Esophagus (tissue), 2 donors: ENCODE results near the gene EMC6. TPM values are rescaled to one million over a fixed set of nuclear protein-coding genes. Genes with fewer than 3 reads are reported as not detected.
"Not testable (repeated sequence)": the region's sequence is repeated elsewhere in the genome, so short reads cannot be mapped to it uniquely, and the experiment has no call there.

Source experiments
- H3K27ac ChIP-seq, 2 donors: one replicate each; pipeline ENCODE4 v1.5.1; 2013; ENCODE audit warnings: low read depth in 2 of 2, mild to moderate bottlenecking in 2 of 2, inconsistent platforms in 1 of 2, low read length in 1 of 2, moderate library complexity in 1 of 2
- H3K27me3 ChIP-seq, 2 donors: one replicate each; pipeline ENCODE4 v1.6.1; 2013; ENCODE audit warnings: low read length in 2 of 2, control low read depth in 1 of 2, mild to moderate bottlenecking in 1 of 2; ENCODE audit not compliant: insufficient read depth in 2 of 2, control insufficient read depth in 1 of 2
- H3K36me3 ChIP-seq, 2 donors: one replicate each; pipeline ENCODE4 v1.6.1; 2013; ENCODE audit warnings: low read length in 1 of 2; ENCODE audit not compliant: control insufficient read depth in 2 of 2, insufficient read depth in 2 of 2
- H3K4me1 ChIP-seq, 2 donors: one replicate each; pipeline ENCODE4 v1.6.1; 2013; ENCODE audit warnings: low read length in 1 of 2; ENCODE audit not compliant: control insufficient read depth in 2 of 2, insufficient read depth in 2 of 2
- H3K4me3 ChIP-seq, 2 donors: one replicate each; pipeline ENCODE4 v1.5.1; 2013; ENCODE audit warnings: low read length in 2 of 2, mild to moderate bottlenecking in 2 of 2, low read depth in 1 of 2, moderate library complexity in 1 of 2
- H3K9me3 ChIP-seq, 2 donors: one replicate each; pipeline ENCODE4 v1.6.1; 2013; ENCODE audit warnings: mild to moderate bottlenecking in 2 of 2, low read depth in 1 of 2, low read length in 1 of 2, moderate library complexity in 1 of 2; ENCODE audit not compliant: control insufficient read depth in 2 of 2, insufficient read depth in 1 of 2
- WGBS, 2 donors: extraction: QIAGEN DNeasy Blood & Tissue Kit; methylation state at CpG; one replicate each; pipeline ENCODE4 v1.1.7; 2013; 5-methylcytosine and 5-hydroxymethylcytosine counted together
- polyA plus RNA-seq, 2 donors: library from polyadenylated mRNA; stranded (reverse); fragments of 200-250 nt; gene quantifications; one replicate each; pipeline ENCODE4 v1.2.3, GENCODE V29; 2013
- donor health status: healthy with polysubstance abuse.
- donor health status: Bipolar disorder and iron deficiency.

Gene EMC6
- polyA plus RNA-seq, 2 donors = 50.6 to 73.3 TPM

DNA sequence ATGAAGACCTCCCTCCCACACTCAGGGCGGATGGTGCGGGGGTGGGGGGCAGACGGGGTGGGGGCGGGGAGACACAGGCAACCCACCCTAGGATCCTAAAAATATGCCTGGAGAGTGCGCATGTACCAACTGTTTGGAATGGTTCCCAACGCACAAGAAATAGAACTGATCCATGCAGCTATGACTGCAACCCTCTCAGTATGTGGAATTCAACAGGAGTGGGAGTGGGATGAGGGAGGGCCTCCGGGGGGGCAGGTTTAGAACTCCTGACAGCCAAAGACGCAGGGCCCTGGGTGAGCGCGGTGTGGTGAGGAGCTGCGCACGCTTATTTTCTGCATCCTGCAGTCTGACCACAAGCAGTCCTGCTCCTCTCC, 28.5 kb downstream of the EMC6 start:
- peaks cover 13 to 14% of the 10 kb centered on the region in 2 donors for H3K4me1 ChIP-seq
- H3K27me3 ChIP-seq = peaks cover 0 to 6% of the 10 kb centered on the region in 2 donors
- no peaks in the 10 kb centered on the region for H3K36me3 ChIP-seq
- no peak overlapping the region for H3K4me3 ChIP-seq
- peaks cover 0 to 8% of the 10 kb centered on the region in 2 donors for H3K9me3 ChIP-seq
- no peak overlapping the region for H3K27ac ChIP-seq
- 52 to 54% methylated on average over 12 of the region's 12 CpGs for WGBS, 2 donors

DNA sequence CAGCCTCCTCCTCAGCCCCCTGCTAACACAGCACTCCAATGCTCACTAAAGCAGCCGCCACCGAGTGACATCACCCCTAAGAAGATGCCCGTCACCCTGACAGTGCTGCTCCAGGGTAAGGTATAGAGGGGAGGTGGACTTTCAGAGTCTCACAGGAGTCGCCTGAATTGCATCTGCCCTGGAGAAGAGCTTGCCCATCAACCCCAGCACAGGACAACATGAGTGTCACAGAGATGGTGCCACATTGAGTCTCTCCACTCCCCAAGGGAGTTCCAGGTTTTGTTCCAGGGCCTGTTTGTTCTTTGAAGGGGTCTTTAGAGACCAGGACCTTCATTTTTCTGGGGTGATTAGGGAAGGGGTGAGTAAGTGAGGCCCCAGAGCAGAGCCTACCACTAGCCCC, 29.5 kb downstream of the EMC6 start:
- Histone ChIP-seq H3K27me3 (peaks cover 0 to 6% of the 10 kb centered on the region in 2 donors), H3K9me3 (peaks cover 0 to 8% of the 10 kb centered on the region in 2 donors), H3K36me3 (no peaks in the 10 kb centered on the region), H3K4me1 (peaks cover 13 to 14% of the 10 kb centered on the region in 2 donors), H3K4me3 (no peak overlapping the region), H3K27ac (no peak overlapping the region)
- 83 to 84% methylated on average over 4 of the region's 4 CpGs for WGBS, 2 donors

DNA sequence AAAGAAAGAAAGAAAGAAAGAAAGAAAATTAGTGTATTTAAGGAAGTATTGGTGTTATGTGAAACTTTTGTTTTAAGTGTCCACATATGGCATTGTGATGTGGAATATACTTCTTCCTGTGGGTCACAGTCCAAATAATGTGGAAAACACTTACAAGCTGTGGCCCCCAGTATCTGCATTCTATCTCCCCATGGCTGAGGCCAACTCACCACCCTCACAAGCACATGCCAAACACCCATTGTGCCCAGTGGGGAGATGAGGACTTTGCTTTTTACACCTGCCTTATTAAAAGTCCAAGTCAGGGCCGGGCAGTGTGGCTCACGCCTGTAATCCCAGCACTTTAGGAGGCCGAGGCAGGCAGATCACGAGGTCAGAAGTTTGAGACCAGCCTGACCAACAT, 31.3 kb downstream of the EMC6 start:
- 79 to 92% methylated on average over 4 of the region's 4 CpGs for WGBS, 2 donors
- peaks cover 0 to 8% of the 10 kb centered on the region in 2 donors for H3K9me3 ChIP-seq
- H3K36me3 ChIP-seq = no peaks in the 10 kb centered on the region
- H3K27me3 ChIP-seq = peaks cover 0 to 3% of the 10 kb centered on the region in 2 donors
- H3K4me3 ChIP-seq = no peak overlapping the region
- no peak overlapping the region for H3K27ac ChIP-seq
- peaks cover 12 to 14% of the 10 kb centered on the region in 2 donors for H3K4me1 ChIP-seq

DNA sequence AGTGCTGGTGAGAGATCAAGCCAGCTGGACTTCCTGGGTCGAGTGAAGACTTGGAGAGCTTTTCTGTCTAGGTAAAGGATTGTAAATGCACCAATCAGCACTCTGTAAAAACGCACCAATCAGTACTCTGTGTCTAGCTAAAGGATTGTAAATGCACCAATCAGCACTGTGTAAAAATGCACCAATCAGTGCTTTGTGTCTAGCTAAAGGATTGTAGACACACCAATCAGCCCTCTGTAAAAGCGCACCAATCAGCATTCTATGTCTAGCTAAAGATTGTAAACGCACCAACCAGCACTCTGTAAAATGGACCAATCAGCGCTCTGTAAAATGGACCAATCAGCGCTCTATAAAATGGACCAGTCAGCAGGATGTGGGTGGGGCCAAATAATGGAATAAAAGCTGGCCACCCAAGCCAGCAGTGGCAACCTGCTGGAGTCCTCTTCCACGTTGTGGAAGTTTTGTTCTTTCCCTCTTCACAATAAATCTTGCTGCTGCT, 33.5 kb downstream of the EMC6 start:
- H3K4me3 ChIP-seq, H3K4me1 ChIP-seq, H3K9me3 ChIP-seq, H3K27ac ChIP-seq, H3K27me3 ChIP-seq, H3K36me3 ChIP-seq: not testable (repeated sequence)
- WGBS, 2 donors = 86 to 90% methylated on average over 7 of the region's 7 CpGs

DNA sequence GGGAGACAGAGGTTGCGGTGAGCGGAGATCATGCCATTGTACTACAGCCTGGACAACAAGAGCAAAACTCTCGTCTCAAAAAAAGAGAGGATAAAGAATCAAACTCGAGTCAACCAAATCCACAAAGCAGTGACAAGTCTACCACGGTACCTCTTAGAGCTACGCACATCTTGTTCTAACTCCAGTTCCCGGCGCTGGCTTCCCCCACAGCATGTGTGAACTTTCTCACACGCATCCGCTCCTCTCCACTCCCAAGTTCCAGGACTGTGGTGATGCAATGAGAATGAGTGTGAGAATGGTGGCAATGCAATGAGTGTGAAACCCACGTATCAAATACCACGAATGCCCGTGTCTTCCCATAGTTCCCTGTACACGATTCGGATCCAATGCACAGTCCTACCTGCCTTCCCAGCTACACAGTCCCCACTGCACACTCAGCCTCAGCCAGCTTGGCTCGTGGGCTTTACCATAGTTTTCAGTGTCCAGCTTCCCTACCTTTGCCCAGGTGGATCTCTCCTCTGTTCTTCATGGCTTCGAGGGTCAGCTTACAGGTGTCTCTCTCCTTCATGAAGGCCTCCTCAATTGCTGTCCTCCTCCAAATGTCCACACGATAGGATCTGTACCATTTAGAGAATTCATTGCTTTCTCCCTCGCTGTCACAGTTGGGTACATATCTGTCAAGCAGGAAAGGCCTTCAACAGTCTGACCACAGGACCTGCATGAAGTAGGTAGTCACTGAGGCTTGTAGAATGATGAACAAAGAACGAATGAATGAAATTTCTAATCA, 36.5 kb downstream of the EMC6 start:
- no peak overlapping the region for H3K4me3 ChIP-seq
- WGBS, 2 donors = 84 to 86% methylated on average over 20 of the region's 20 CpGs

DNA sequence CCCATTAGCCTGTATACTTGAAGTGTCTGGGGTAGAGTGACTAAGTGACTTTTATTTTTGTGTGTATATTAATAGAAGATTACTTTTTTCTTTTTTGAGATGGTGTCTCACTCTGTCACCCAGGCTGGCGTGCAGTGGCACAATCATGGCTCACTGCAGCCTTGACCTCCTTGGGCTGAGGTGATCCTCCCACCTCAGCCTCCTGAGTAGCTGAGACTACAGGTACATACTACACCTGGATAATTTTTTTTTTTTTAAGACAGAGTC, 37.0 kb downstream of the EMC6 start:
- not testable (repeated sequence) for H3K9me3 ChIP-seq, H3K27ac ChIP-seq, H3K36me3 ChIP-seq, H3K27me3 ChIP-seq, H3K4me1 ChIP-seq, H3K4me3 ChIP-seq
- whole genome bisulfite sequencing, 2 donors = 100% methylated on average over 1 of the region's 1 CpG

More for the DNA sequence above, 36.5 kb downstream of the EMC6 start:
- Histone ChIP-seq H3K36me3 (no peaks in the 10 kb centered on the region), H3K27ac (no peak overlapping the region), H3K27me3 (no peaks in the 10 kb centered on the region), H3K9me3 (no peaks in the 10 kb centered on the region), H3K4me1 (peaks cover 0 to 2% of the 10 kb centered on the region in 2 donors)

DNA sequence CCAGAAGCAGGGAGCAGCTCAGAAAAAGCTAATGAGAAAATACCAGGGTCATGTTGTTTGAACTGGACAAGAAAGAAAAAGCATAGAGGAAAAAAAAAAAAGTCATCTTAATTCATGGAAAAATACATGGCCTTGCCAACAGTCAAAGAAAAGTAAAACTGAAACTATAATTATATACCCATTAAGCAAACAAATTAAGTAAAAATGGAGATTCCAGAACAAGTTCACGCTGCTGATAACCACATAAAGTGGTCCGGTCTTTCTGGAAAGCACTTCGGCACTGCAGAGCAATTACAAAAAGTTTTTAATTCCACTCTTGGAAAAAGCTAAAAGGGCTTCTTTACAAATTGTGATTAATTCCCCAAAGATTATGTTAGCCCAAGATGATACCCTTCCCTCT, 39.8 kb downstream of the EMC6 start:
- WGBS, 2 donors = 37 to 43% methylated on average over 3 of the region's 3 CpGs
- no peaks in the 10 kb centered on the region for H3K4me1 ChIP-seq
- H3K27me3 ChIP-seq = no peaks in the 10 kb centered on the region
- H3K9me3 ChIP-seq = no peaks in the 10 kb centered on the region
- H3K36me3 ChIP-seq = peaks cover 0 to 3% of the 10 kb centered on the region in 2 donors
- no peak overlapping the region for H3K4me3 ChIP-seq
- no peak overlapping the region for H3K27ac ChIP-seq

DNA sequence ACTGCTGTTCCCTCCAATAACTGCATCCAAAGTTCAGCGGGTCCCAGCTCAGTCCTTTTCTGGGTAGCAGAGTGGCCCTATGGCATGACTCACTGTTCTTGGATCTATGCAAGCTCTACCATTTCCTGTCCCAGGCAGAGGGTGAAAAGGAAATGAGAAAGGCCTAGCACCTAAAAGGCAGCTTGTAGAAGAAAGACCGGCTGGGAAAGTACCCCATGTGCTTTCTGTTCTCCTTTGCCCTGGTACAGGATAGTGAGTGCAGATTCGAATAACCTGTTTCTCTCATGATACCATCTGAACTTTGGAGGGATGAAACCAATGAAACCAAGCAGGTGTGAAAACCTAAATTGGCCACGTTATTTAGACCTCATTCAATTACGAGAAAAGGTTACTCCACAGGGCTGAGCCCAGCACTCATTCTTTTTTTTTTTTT, 42.4 kb downstream of the EMC6 start:
- no peaks in the 10 kb centered on the region for H3K9me3 ChIP-seq
- no peaks in the 10 kb centered on the region for H3K4me1 ChIP-seq
- no peaks in the 10 kb centered on the region for H3K27me3 ChIP-seq
- H3K36me3 ChIP-seq = peaks cover 4 to 6% of the 10 kb centered on the region in 2 donors
- H3K4me3 ChIP-seq = no peak overlapping the region
- WGBS, 2 donors = 62 to 65% methylated on average over 5 of the region's 5 CpGs
- H3K27ac ChIP-seq = no peak overlapping the region

DNA sequence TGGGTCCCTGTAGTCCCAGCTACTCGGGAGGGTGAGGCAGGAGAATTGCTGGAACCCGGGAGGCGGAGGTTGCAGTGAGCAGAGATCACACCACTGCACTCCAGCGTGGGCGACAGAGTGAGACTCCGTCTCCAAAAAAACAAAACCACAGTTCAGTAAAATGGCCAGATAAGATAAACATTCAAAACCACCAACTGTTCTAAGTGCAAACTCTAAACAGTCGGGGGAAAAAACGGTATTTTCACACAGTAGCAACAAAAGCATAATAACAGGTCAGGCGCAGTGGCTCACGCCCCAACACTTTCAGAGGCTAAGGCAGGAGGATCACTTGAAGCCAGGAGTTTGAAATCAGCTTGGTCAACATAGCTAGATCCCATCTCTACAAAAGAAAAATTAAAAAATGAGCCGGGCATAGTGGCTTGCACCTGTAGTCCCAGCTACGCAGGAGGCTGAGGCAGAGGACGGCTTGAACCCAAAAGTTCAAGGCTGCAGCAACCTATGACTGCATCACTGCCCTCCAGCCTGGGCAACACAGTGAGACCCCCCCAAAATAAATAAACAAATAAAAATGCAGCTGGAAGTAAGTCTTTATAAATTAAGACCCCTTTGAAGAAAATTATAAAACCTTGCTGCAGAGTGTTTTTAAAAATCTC, 44.3 kb downstream of the EMC6 start:
- 76 to 77% methylated on average over 13 of the region's 13 CpGs for WGBS, 2 donors
- H3K4me3 ChIP-seq = no peak overlapping the region
- no peaks in the 10 kb centered on the region for H3K4me1 ChIP-seq
- H3K27me3 ChIP-seq = no peaks in the 10 kb centered on the region
- H3K9me3 ChIP-seq = no peaks in the 10 kb centered on the region
- H3K27ac ChIP-seq = no peak overlapping the region
- H3K36me3 ChIP-seq = peaks cover 9 to 12% of the 10 kb centered on the region in 2 donors

DNA sequence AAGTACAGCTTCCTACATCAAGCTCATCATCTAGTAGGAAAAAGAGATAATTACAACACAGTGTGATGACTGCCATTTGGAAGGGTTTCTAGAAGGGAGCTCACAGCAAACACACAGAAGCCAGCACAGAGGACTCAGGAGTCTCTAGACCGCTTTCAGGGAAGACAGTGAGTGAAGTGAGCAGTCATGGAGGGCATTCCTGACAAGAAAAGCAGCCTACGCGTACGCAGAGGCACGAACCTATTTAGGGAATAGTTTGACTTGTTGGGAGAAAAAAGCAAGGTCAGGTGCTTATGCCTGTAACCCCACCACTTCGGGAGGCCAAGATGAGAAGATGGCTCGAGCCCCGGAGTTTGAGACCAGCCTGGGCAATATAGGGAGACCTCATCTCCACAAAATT, 46.7 kb downstream of the EMC6 start:
- Histone ChIP-seq H3K4me3 (no peak overlapping the region), H3K27ac (no peak overlapping the region), H3K36me3 (peaks cover 9 to 12% of the 10 kb centered on the region in 2 donors), H3K9me3 (no peaks in the 10 kb centered on the region), H3K4me1 (no peaks in the 10 kb centered on the region), H3K27me3 (no peaks in the 10 kb centered on the region)
- 88 to 94% methylated on average over 8 of the region's 8 CpGs for WGBS, 2 donors
